ENCODE results near the gene E2F6.

E2F6 gene, protein sequence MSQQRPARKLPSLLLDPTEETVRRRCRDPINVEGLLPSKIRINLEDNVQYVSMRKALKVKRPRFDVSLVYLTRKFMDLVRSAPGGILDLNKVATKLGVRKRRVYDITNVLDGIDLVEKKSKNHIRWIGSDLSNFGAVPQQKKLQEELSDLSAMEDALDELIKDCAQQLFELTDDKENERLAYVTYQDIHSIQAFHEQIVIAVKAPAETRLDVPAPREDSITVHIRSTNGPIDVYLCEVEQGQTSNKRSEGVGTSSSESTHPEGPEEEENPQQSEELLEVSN

DNA sequence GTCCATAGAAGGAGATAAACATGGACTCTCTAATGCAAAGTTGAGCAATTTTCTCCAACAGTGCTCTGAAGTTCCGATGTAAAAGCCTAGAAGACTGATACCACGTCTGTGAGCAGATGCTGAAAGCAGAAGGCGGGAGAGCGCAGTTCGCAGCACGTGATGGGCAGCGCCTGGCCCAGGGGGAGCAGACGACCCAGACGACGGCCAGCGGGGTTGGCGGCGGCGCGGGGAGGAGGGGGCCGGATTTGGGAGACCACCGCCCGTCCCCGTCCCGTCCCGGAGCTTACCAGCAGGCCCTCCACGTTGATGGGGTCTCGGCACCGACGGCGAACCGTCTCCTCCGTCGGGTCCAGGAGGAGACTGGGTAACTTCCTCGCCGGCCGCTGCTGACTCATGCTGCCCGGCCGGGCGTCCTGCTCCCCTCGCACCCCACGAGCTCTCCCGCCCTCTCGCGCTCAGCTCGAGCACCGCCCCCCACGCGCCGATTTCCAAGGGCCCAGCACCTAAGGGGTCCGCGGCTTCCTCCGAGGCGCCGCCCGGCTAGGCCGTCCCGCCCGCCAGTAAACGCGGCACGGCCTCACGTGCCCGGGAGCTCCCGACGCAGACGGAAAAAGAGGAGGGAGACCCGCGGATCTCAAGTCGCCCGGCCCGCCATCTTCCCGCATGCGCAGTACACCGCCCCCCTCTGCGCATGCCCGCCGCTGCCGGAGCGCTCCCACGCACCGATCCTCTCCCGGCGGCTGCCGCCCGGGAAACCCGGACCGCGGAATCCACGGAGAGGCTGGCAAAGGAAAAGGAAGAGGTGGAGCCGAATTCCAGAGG, at the start of gene E2F6:
Gene E2F6 (minus strand): TSS at position 677 of the 822 bp plus-strand sequence. CDS start 282 bp downstream, at position 395.
- DNase-seq: peak; percentile 88 to 91
- TF ChIP-seq POLR2A (IDR thresholded peaks at IDR 0.05; ENCODE audit: low read length): peak; percentile 57
- no peak for TF ChIP-seq GATA1 (IDR thresholded peaks at IDR 0.05; ENCODE audit: low read depth, low read length)

DNA sequence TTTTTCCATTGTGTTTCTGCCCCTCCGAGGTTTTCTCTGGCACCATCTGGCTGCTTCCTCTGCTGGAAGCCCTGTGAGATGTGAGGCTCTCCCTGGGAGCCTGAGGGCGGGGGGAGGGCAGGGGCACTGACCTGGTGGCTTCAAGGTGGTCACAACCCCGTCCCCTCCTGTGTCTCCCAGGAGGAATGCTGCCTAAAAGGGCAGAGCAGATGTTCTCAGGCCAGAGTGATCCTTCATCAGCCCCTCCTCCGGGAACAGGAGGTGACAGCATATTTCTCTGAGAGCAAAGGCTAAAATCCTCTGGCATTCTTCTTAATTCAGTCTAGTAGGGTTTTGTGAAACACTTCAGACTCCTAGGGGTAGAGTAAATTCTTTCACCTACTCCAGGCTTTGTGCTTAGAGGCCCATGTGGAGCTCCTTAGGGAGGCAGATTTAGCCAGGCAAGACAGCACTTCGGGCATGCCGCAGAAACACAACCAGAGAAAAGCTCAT, 49.6 kb upstream of the E2F6 start:
- no peak for DNase-seq
- no peak for TF ChIP-seq POLR2A (IDR thresholded peaks at IDR 0.05; ENCODE audit: low read length)
- no peak for TF ChIP-seq GATA1 (IDR thresholded peaks at IDR 0.05; ENCODE audit: low read depth, low read length)

DNA sequence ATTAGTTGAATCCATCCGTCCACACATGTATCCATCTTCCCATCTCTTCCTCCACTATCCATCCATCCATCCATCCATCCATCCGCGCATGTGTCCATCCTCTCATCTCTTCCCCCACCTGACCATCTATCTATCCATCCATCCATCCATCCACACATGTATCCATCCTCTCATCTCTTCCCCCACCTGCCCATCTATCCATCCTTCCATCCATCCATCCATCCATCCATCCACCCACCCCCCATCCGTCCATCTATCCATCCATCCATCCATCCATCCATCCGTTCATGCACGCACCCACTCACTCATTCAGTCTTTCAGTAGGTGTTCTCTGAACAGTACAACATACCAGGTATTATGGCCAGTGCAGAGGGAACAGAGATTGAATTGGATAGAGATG, 48.9 kb upstream of the E2F6 start:
- DNase-seq: no peak
- TF ChIP-seq GATA1 (IDR thresholded peaks at IDR 0.05; ENCODE audit: low read depth, low read length) (no peak), POLR2A (IDR thresholded peaks at IDR 0.05; ENCODE audit: low read length) (no peak)

DNA sequence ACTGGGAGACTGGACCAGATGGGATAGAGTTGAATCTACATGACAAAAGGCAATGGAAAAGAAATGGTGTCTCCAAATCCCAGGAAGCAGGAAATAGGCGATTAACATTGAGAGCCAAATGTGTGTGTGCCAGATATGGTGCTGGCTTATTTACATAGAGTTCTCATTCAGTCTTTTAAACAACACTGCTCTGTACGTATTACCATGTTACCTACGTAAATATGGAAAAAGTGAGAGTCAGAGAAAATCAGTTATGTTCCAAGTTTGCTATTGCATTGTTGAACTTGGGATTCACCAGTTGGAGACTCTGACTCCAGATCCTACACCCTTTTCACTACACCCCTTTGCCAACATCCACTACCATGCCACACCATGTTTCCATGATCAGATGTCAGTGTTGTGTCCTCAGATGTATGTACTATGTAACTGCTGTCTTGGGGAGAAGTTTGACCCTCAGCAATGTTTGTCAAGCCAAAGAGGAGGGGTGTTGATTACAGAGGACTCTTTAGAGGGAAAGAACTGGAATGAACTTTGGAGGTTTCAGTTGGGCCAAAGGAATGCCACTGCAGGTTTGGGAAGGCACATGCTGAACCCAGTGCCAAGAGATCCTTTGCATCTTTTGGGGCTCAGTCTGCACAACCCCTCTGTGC, 48.2 kb upstream of the E2F6 start:
- TF ChIP-seq POLR2A (IDR thresholded peaks at IDR 0.05; ENCODE audit: low read length): no peak
- no peak for TF ChIP-seq GATA1 (IDR thresholded peaks at IDR 0.05; ENCODE audit: low read depth, low read length)
- DNase-seq: no peak

DNA sequence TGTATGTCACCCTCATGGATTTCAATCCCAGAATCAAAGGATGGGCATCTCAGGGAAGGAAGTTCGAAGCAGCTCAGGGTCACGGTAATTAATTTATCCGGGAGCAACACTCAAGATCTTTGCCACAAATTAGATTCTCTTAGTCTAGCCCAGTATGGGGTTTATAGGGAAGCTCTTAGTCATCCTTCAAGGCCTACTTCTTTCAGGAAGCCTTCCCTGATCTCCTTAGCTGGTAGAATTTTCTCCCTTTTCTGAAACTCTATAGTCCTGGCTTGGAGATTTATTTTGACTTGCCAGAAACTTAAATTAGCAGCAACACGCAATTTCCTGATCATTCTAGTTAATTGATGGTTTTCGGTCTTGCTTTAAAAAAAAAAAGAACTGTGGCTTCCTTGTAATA, 47.4 kb upstream of the E2F6 start:
- TF ChIP-seq GATA1 (IDR thresholded peaks at IDR 0.05; ENCODE audit: low read depth, low read length) (no peak), POLR2A (IDR thresholded peaks at IDR 0.05; ENCODE audit: low read length) (no peak)
- DNase-seq: no peak

DNA sequence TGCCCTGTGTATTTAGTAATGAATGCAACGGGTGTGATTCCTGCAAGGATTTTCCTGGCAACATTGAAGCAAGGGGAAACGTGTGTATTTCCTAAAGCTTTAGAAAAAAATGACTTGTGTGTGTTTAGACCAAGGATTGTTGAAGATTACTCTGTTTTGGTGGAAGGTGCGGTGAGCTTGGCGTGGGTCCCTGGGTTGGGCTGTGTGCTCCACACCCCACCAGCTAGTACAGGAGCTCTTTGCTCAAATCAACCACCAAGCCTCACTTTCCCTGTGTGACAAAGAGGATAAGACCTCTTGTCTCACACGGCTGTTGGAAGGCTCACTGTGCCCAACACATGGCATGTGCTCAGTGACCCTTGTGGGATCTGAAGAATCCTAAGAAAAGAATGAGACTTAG, 46.5 kb upstream of the E2F6 start:
- DNase-seq: no peak
- TF ChIP-seq POLR2A (IDR thresholded peaks at IDR 0.05; ENCODE audit: low read length): no peak

DNA sequence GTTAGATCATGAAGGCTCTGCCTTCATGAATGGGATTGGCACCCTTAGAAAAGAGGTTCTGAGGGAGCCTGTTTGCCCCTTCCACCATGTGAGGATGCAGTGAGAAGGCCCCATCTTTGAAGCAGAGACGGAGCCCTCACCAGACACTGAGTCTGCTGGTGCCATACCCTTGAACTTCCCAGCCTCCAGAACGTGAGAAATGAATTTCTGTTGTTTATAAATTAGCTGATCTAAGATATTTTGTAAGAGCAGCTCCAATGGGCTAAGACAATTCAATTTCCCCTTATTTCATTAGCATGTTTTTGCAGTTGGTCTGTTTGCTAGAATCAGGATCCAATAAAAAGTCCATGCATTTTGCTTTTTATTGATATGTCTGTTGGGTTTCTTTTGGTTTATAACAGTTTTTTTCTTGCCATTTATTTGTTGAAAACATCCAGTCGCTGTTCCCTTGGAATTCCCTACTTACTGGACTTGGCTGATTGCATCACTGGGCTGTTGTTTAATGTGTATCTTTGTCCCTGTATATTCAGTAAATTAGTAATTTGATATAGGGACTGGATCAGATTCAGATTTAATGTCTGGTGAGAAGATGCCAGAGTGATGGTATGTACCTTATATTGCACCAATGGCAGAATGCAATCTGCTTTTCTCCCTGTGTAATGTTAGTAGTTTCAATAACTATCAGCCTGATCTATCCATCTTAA, 43.8 kb upstream of the E2F6 start:
- DNase-seq: no peak
- TF ChIP-seq POLR2A (IDR thresholded peaks at IDR 0.05; ENCODE audit: low read length): no peak
- no peak for TF ChIP-seq GATA1 (IDR thresholded peaks at IDR 0.05; ENCODE audit: low read depth, low read length)

DNA sequence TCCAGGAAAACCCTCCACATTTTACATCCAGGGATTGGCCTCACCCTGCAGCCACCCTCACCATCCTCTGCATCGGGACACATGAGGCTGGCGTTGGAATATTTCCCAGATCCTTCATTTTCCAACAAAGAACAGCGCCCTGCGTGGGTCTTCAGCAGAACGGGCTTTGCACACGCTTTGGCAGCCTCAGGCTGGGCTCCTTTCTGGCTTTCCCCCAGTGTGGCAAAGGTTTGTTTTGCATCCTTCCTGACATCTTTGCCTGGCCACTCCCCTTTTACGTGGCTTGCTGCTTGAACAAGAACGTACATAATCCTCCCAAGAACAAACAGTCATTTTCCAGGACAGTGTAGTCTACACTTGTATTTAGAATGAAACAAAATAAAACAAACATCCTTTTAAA, 42.3 kb upstream of the E2F6 start:
- DNase-seq: no peak
- no peak for TF ChIP-seq GATA1 (IDR thresholded peaks at IDR 0.05; ENCODE audit: low read depth, low read length)
- no peak for TF ChIP-seq POLR2A (IDR thresholded peaks at IDR 0.05; ENCODE audit: low read length)

DNA sequence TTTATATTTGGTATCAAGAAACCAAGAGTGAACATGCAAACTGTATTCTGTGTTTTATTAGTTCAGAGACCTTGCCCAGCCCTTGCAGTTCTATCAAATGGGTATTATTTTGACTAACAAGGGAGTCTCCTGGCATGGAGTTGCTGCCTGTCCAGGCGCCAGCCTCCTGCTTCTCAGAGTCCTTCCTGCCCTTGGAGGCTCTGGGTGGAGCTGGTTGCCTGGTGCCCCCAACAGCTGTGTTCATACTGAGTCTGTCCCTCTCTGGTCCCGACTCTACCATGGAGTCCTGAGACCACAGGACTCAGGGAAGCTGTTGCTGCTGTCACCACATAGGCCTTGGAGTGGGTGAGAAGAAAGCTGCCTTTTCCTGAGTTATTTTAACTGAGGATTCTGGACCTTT, 41.6 kb upstream of the E2F6 start:
- TF ChIP-seq GATA1 (IDR thresholded peaks at IDR 0.05; ENCODE audit: low read depth, low read length) (no peak), POLR2A (IDR thresholded peaks at IDR 0.05; ENCODE audit: low read length) (no peak)
- DNase-seq: no peak

DNA sequence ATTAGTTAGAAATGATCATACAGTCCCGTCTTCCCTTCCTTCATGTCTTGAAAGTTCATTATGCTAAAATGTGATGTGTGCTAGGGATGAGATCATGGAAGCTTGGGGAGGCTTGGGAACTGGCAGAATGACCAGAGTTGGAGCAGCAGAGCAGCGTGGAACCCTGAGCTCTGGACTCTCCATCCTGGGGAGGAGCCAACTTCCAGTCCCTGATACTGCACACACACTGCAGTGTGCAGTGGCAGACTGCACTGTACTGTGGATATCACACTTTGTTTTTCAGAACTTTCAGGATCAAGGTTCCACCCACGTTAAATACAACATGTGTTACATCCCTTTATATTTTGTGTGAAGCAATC, 40.6 kb upstream of the E2F6 start:
- TF ChIP-seq GATA1 (IDR thresholded peaks at IDR 0.05; ENCODE audit: low read depth, low read length) (no peak), POLR2A (IDR thresholded peaks at IDR 0.05; ENCODE audit: low read length) (no peak)
- no peak for DNase-seq

DNA sequence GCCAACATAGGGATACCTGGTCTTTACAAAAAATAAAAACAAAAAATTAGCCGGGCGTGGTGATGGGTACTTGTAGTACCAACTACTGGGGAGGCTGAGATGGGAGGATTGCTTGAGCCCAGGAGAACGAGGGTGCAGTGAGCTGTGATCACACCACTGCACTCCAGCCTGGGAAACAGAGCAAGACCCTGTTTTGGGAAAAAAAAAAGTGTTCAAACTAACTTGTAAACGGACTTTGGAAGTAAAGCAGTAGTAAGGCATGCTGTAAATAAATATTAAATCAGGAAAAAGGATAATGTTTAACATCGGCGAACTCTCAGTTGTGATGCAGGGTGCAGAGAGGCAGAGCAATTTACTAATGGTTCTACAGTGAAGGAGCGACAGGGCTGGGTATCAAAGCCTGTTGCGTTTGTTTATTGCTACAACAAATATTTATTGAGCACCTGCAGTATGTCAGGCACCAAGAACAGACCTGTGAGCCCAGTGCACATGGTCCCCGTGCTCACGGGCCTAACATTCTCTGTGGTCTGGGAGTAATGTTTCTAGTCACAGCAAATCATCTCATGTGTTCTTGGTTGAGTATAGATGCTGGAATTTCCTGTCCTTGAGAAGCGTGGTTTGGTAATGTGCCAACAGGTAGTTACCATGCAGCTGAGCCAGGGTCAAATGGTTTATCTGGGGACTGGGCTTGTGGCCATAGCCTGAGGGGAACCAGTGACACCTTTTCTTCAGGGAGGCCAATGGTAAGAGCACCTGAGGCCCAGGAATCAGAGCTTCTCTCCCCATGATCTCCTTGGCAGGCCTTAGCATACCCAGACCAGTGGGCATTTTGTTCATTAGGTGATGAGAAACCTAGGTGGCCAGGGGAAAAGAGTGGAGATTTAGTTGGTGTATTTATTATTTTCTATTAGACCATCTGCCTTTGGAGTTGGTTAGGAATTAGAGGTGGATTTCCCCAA, 40.0 kb upstream of the E2F6 start:
- TF ChIP-seq POLR2A (IDR thresholded peaks at IDR 0.05; ENCODE audit: low read length) (no peak), GATA1 (IDR thresholded peaks at IDR 0.05; ENCODE audit: low read depth, low read length) (no peak)
- DNase-seq: no peak

DNA sequence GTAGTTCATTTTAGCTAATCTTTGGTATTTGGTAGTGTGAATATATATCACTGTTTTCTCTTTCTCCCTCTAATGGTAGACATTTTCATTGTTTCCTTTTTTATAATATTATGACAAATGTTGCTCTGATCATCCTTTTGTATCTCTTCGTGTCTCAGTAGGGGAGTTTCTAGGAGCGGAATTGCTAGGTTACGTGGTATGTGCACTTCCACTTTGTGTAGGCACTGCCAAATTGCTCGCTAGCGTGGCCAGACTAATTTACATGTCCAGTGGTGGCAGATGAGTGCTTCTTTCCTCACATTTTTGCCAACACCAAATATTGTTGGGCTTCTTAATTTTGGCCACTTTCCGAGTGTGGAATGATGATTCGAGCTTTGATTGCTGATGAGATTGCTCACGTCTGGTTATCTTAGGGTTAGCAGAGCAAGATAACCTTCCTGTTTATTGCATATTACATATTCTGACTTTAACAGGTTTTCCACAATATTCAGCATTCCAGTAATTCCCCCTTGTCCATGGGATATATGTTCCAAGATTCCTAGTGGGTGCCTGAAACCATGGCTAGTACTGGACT, 37.5 kb upstream of the E2F6 start:
- no peak for DNase-seq
- TF ChIP-seq POLR2A (IDR thresholded peaks at IDR 0.05; ENCODE audit: low read length) (no peak), GATA1 (IDR thresholded peaks at IDR 0.05; ENCODE audit: low read depth, low read length) (no peak)

Measured in erythroblast (primary cell).